SK-MEL-5 (cell line): ENCODE results near the gene MISP3. TPM values are rescaled to one million over a fixed set of nuclear protein-coding genes. Genes with fewer than 3 reads are reported as not detected.

Experiments used
- DNase-seq: peaks from one replicate; pipeline ENCODE4 v3.0.0-alpha.2; 2016; ENCODE audit warnings: low read depth, low spot score
- in situ Hi-C: cut with HindIII; loops from 2 replicates; pipeline ENCODE4 v1.10.0; 2016; ENCODE audit warnings: low sequenced_read_pairs, high pct_unique_total_duplicates, low pct_unique_long_range_greater_than_20kb
- total RNA-seq: library from RNA; depleted of rRNA; stranded (reverse); fragments of >200 nt; shearing (Covaris generic); gene quantifications from 2 replicates; pipeline ENCODE4 v1.2.3, GENCODE V29; 2014

Gene MISP3
- total RNA-seq, 1 experiment from 2014 or later = 0.53 TPM

GRCh38 chr19:14066134-14066533, 6.5 kb upstream of the MISP3 start:
- DNase-seq = no peak
- in situ Hi-C loops = no loop called here

DNA sequence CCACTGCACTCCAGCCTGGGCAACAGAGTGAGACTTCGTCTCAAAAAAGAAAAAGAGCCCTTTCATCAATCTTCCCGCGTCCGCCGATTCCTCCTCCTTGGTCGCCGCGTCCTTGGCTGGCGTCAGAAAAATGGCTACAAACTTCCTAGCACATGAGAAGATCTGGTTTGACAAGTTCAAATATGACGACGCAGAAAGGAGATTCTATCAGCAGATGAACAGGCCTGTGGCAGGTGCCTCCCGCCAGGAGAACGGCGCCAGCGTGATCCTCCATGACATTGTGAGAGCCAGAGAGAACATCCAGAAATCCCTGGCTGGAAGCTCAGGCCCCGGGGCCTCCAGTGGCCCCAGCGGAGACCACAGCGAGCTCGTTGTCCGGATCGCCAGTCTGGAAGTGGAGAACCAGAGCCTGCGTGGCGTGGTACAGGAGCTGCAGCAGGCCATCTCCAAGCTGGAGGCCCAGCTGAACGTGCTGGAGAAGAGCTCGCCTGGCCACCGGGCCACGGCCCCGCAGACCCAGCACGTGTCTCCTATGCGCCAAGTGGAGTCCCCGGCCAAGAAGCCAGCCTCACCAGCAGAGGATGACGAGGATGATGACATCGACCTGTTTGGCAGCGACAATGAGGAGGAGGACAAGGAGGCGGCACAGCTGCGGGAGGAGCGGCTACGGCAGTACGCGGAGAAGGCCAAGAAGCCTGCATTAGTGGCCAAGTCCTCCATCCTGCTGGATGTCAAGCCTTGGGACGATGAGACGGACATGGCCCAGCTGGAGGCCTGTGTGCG, 2.1 kb upstream of the MISP3 start:
- no peak for DNase-seq
- in situ Hi-C loops = no loop called here

GRCh38 chr19:14073261-14073924, 807 bp downstream of the MISP3 start:
- in situ Hi-C loops = no loop called here
- peak; percentile 58 for DNase-seq

- DNase-seq = no peak
- in situ Hi-C loops = no loop called here
Observed at GRCh38 chr19:14073925-14074838, 1.6 kb downstream of the MISP3 start.

- in situ Hi-C loops = no loop called here
- no peak for DNase-seq
Observed at GRCh38 chr19:14078411-14078810, 5.8 kb downstream of the MISP3 start.

DNA sequence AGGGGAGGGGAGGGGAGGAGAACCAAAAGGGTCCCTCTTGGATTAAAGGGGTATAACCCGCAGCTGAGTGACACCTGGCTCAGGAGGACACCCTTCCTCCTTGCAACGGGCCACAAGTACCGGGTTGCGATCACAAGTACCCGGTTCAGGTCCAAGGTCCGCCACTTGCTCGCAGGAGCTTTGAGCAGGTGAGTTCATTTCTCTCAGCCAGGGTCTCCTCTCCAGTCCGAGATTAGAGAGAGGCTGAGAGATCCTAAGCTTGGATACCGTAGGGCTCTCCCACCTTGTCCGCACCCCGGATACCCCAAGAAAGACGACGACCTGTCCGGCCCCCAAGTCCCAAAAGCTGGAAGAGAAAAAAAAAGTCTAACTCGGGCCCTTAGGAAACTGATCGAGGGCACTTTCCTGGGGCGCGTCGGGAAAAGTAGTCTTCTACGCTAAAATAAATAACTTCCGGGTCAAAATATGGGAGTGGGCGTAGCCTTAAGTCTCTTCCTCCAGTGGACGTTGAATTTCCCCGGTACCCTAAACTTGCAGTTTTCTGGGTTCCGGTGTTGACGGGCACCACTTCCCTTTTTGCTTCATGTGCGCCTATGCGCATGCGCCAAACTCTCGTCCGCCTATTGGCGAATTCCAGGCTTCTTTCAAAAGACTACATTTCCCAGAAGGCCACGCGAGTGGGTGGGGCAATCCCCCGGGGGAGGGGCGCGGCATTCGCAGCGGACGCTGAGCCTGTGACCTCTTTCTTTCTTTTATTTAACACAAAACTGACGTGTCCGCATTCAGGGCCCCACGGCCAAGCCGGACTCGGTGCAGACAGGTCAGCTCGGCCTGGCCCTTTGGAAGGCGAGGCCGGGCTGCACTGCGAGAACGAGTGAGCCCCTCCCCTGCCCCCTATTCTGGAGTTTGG, 8.6 kb downstream of the MISP3 start:
- DNase-seq = peak; percentile 98
- in situ Hi-C loops = no loop called here

GRCh38 chr19:14081797-14082674, 9.4 kb downstream of the MISP3 start:
- in situ Hi-C loops = no loop called here
- DNase-seq = no peak

DNA sequence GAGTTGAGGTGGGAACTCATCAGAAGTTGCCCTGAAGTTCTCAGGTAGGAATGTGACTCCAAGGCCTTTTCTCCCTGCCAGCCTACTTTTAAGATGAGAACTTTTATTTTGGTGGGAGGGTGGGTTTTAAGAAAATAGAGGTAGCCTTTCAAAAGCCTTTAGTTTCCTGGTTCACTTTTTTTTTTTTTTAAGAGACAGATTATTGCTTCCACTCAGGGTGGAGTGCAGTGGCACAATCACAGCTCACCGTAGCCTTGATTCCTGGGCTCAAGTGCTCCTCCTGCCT, 10.0 kb downstream of the MISP3 start:
- no peak for DNase-seq
- in situ Hi-C loops = no loop called here

- in situ Hi-C loops = no loop called here
- no peak for DNase-seq
Observed at GRCh38 chr19:14085309-14085995, 12.9 kb downstream of the MISP3 start, which contains the start of gene C19orf67. Gene C19orf67, minus strand, starts transcription at chr19:14085783. Its CDS starts 156 bp downstream, at chr19:14085627.

- in situ Hi-C loops = no loop called here
- DNase-seq = no peak
Observed at GRCh38 chr19:14086098-14086497, 13.5 kb downstream of the MISP3 start.

DNA sequence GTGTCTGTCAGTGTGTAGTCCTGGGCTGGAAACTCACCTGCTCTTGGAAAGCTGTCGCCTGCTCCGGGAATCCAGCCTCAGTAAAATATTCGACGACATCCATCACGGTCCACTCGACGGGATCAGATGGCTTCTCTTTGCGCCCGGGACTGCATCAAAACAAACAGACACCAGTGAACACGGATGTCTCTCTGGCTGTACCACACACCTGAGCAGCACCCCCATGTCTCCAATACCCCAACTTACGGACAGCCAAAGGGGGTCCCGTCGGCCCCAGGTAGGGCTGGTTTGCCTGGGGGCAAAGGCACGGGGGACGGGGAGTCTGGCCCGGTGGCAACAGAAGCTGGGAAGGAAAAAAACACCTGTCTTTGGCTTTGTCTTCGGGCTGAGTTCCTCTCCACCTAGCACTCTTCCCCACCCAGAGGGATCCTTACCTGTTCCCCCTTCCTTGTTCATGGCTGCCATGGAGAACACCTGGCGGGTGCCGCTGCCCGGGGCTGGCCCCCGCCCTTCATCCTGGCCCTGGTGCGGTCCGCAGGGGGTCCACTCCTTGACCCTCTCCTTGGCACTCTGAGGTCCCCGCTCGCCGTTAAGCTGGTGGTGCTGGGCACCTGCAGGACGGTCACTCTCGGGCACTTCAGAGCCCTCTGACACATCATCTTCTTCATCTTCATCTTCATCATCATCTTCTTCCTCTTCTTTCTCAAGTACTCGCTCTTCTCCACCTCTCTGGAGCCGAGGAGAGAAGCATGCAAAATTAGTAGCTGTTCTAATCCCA, 16.2 kb downstream of the MISP3 start:
- no peak for DNase-seq
- in situ Hi-C loops = no loop called here

DNA sequence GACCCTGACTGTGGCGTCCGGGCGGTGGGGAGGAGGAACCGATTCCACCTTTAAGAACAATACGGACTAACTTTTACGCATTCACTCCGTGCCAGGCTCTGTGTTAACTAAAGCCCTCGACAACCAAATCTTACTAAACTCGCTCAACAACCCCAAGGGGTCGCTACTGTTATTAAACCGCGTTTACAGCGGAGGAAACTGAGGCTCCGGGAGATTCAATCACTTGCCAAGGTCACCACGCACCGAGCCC, 16.8 kb downstream of the MISP3 start:
- no peak for DNase-seq
- in situ Hi-C loops = no loop called here

- in situ Hi-C loops = no loop called here
- DNase-seq = peak; percentile 33
Observed at GRCh38 chr19:14089662-14090508, 17.3 kb downstream of the MISP3 start.

GRCh38 chr19:14090509-14091080, 18.0 kb downstream of the MISP3 start, which contains the start of gene SAMD1:
Gene SAMD1, minus strand, starts transcription at chr19:14090751.
- in situ Hi-C loops = no loop called here
- peak; percentile 72 for DNase-seq
